Natural killer cell treated with Interleukin-12 subunit alpha and Interleukin-12 subunit beta and Interleukin-15 and Interleukin-18, amount 100 ng/mL, for 72 hours (primary cell): ENCODE data around the gene SYNE1. TPM values are rescaled to one million over a fixed set of nuclear protein-coding genes. Genes with fewer than 3 reads are reported as not detected.

Experiments used
- ATAC-seq, 2 donors: fragments of 150-1000 bp; cut with Tn5 transposase in 1 of 2; sonication (Bioruptor Pico), chemical (Tn5 transposase) in 1 of 2; 2 replicates each; pipeline ENCODE4 v1.10.0; 2021
- DNase-seq: peaks from one replicate; pipeline ENCODE4 v3.0.0; 2022; ENCODE audit warnings: low spot score
- H3K27ac Mint-ChIP-seq, 2 donors: 1 replicate in 1 of 2; 2 replicates in 1 of 2; pipeline ENCODE4 v1.8.0; 2022; ENCODE audit warnings: mixed read lengths in 2 of 2, mild to moderate bottlenecking in 1 of 2, moderate library complexity in 1 of 2
- H3K27me3 Mint-ChIP-seq, 2 donors: 1 replicate in 1 of 2; 2 replicates in 1 of 2; pipeline ENCODE4 v1.8.0; 2022; ENCODE audit warnings: mixed read lengths in 2 of 2
- H3K36me3 Mint-ChIP-seq: one replicate; pipeline ENCODE4 v1.8.0; 2022; ENCODE audit warnings: mixed read lengths
- H3K4me1 Mint-ChIP-seq, 2 donors: 1 replicate in 1 of 2; 2 replicates in 1 of 2; pipeline ENCODE4 v1.8.0; 2022; ENCODE audit warnings: low read depth in 2 of 2, mixed read lengths in 2 of 2, mild to moderate bottlenecking in 1 of 2
- H3K4me3 Mint-ChIP-seq: one replicate; pipeline ENCODE4 v1.8.0; 2022; ENCODE audit warnings: mixed read lengths
- H3K9me3 Mint-ChIP-seq: 2 replicates; pipeline ENCODE4 v1.8.0; 2022; ENCODE audit warnings: mixed read lengths
- total RNA-seq, 2 donors: library from RNA; stranded (reverse); gene quantifications; one replicate each; pipeline ENCODE4 v1.2.3, GENCODE V29; 2022

The SYNE1 gene
- total RNA-seq, 2 donors from 2014 or later: 30.6 to 61.2 TPM

GRCh38 chr6:152250127-152250526, 387.0 kb downstream of the SYNE1 start:
- peaks cover 16% of the 10 kb centered on the region for H3K36me3 Mint-ChIP-seq
- no peak for DNase-seq
- no peaks in the 10 kb centered on the region for H3K27me3 Mint-ChIP-seq
- no peak for ATAC-seq
- no peak overlapping the region for H3K4me3 Mint-ChIP-seq
- no peak overlapping the region for H3K27ac Mint-ChIP-seq
- H3K4me1 Mint-ChIP-seq: no peaks in the 10 kb centered on the region
- no peaks in the 10 kb centered on the region for H3K9me3 Mint-ChIP-seq

- Mint-ChIP-seq H3K9me3 (no peaks in the 10 kb centered on the region), H3K4me3 (no peak overlapping the region), H3K27me3 (no peaks in the 10 kb centered on the region), H3K27ac (peak overlapping the region in 1 of 2 donors; percentile 5), H3K4me1 (no peaks in the 10 kb centered on the region), H3K36me3 (peaks cover 24% of the 10 kb centered on the region)
- no peak for ATAC-seq
- no peak for DNase-seq
These were observed 388.2 kb downstream of the SYNE1 start for GRCh38 chr6:152248980-152249379.

GRCh38 chr6:152246554-152247337, 390.4 kb downstream of the SYNE1 start:
- Mint-ChIP-seq H3K27ac (no peak overlapping the region), H3K27me3 (no peaks in the 10 kb centered on the region), H3K9me3 (no peaks in the 10 kb centered on the region), H3K4me3 (no peak overlapping the region), H3K4me1 (no peaks in the 10 kb centered on the region), H3K36me3 (peaks cover 24% of the 10 kb centered on the region)
- DNase-seq (no peak), ATAC-seq (no peak)

GRCh38 chr6:152244998-152245630, 392.0 kb downstream of the SYNE1 start:
- Mint-ChIP-seq H3K4me1 (no peaks in the 10 kb centered on the region), H3K9me3 (no peaks in the 10 kb centered on the region), H3K27ac (peak overlapping the region in 1 of 2 donors; percentile 43), H3K27me3 (no peaks in the 10 kb centered on the region), H3K36me3 (peaks cover 24% of the 10 kb centered on the region), H3K4me3 (no peak overlapping the region)
- DNase-seq (no peak), ATAC-seq (no peak)

- no peaks in the 10 kb centered on the region for H3K9me3 Mint-ChIP-seq
These were observed 396.0 kb downstream of the SYNE1 start for GRCh38 chr6:152241013-152241766.

GRCh38 chr6:152240436-152240835, 396.7 kb downstream of the SYNE1 start:
- Mint-ChIP-seq H3K27ac (peak overlapping the region in 1 of 2 donors; percentile 2), H3K4me3 (no peak overlapping the region), H3K36me3 (peaks cover 8% of the 10 kb centered on the region), H3K9me3 (no peaks in the 10 kb centered on the region), H3K27me3 (no peaks in the 10 kb centered on the region), H3K4me1 (peaks cover 0 to 4% of the 10 kb centered on the region in 2 donors)
- DNase-seq: no peak
- ATAC-seq: no peak

More at GRCh38 chr6:152241013-152241766, 396.0 kb downstream of the SYNE1 start:
- H3K27me3 Mint-ChIP-seq: no peaks in the 10 kb centered on the region
- ATAC-seq: no peak
- no peak overlapping the region for H3K4me3 Mint-ChIP-seq
- peak overlapping the region in 1 of 2 donors; percentile 2 for H3K27ac Mint-ChIP-seq
- peaks cover 0 to 4% of the 10 kb centered on the region in 2 donors for H3K4me1 Mint-ChIP-seq
- H3K36me3 Mint-ChIP-seq: peaks cover 11% of the 10 kb centered on the region
- DNase-seq: no peak

GRCh38 chr6:152236370-152237097, 400.6 kb downstream of the SYNE1 start:
- Mint-ChIP-seq H3K4me3 (no peak overlapping the region), H3K27me3 (no peaks in the 10 kb centered on the region), H3K36me3 (no peaks in the 10 kb centered on the region), H3K4me1 (peaks cover 0 to 4% of the 10 kb centered on the region in 2 donors), H3K27ac (no peak overlapping the region), H3K9me3 (no peaks in the 10 kb centered on the region)
- DNase-seq: no peak
- ATAC-seq: no peak

- Mint-ChIP-seq H3K4me3 (no peak overlapping the region), H3K9me3 (no peaks in the 10 kb centered on the region), H3K27me3 (no peaks in the 10 kb centered on the region), H3K36me3 (no peaks in the 10 kb centered on the region), H3K27ac (no peak overlapping the region), H3K4me1 (peaks cover 0 to 4% of the 10 kb centered on the region in 2 donors)
- DNase-seq: no peak
- ATAC-seq: peak in 1 of 2 donors; percentile 59
These were observed 403.4 kb downstream of the SYNE1 start for GRCh38 chr6:152233547-152234320.

- H3K27ac Mint-ChIP-seq: no peak overlapping the region
- H3K4me1 Mint-ChIP-seq: no peaks in the 10 kb centered on the region
- ATAC-seq: no peak
- no peak for DNase-seq
- H3K9me3 Mint-ChIP-seq: no peaks in the 10 kb centered on the region
- H3K27me3 Mint-ChIP-seq: no peaks in the 10 kb centered on the region
- H3K4me3 Mint-ChIP-seq: no peak overlapping the region
- no peaks in the 10 kb centered on the region for H3K36me3 Mint-ChIP-seq
These were observed 404.5 kb downstream of the SYNE1 start for GRCh38 chr6:152232501-152233151.

GRCh38 chr6:152229330-152229729, 407.8 kb downstream of the SYNE1 start:
- Mint-ChIP-seq H3K27ac (no peak overlapping the region), H3K36me3 (peaks cover 14% of the 10 kb centered on the region), H3K4me1 (no peaks in the 10 kb centered on the region), H3K9me3 (no peaks in the 10 kb centered on the region), H3K27me3 (no peaks in the 10 kb centered on the region), H3K4me3 (no peak overlapping the region)
- ATAC-seq: no peak
- DNase-seq: no peak

GRCh38 chr6:152226119-152226518, 411.0 kb downstream of the SYNE1 start:
- Mint-ChIP-seq H3K36me3 (peaks cover 36% of the 10 kb centered on the region), H3K4me1 (no peaks in the 10 kb centered on the region), H3K27ac (peak overlapping the region in 1 of 2 donors; percentile 23), H3K27me3 (no peaks in the 10 kb centered on the region), H3K4me3 (no peak overlapping the region), H3K9me3 (peaks cover 10% of the 10 kb centered on the region)
- ATAC-seq (no peak), DNase-seq (no peak)

GRCh38 chr6:152225241-152225934, 411.8 kb downstream of the SYNE1 start:
- H3K27me3 Mint-ChIP-seq: no peaks in the 10 kb centered on the region
- H3K36me3 Mint-ChIP-seq: peaks cover 43% of the 10 kb centered on the region
- H3K27ac Mint-ChIP-seq: no peak overlapping the region
- peaks cover 10% of the 10 kb centered on the region for H3K9me3 Mint-ChIP-seq
- no peak for ATAC-seq
- H3K4me1 Mint-ChIP-seq: no peaks in the 10 kb centered on the region
- no peak for DNase-seq
- H3K4me3 Mint-ChIP-seq: no peak overlapping the region
